ENCODE measurements around the gene ACVR1.

Gene ACVR1

GRCh38 chr2:157876066-157876785 lies at the start of gene ACVR1:
Gene ACVR1 (minus strand): TSS chr2:157876330. CDS start chr2:157799493, 76,837 bp downstream.
- peak; percentile 10; the same call in 1 of the 2 replicates for TF ChIP-seq CTCF (conservative IDR thresholded peaks at IDR 0.05; ENCODE audit: low read length)
- peak within 1 kb of the TSS; percentile 84 for H3K4me3 ChIP-seq (ENCODE audit: low read length)

GRCh38 chr2:157925071-157925470 lies 48.9 kb upstream of the ACVR1 start:
- H3K4me3 ChIP-seq (ENCODE audit: low read length): no peak overlapping the region
- no peak for DNase-seq (ENCODE audit: low read depth)
- no peak for TF ChIP-seq CTCF (conservative IDR thresholded peaks at IDR 0.05; ENCODE audit: low read length)

More at GRCh38 chr2:157876066-157876785, at the start of gene ACVR1:
- DNase-seq (ENCODE audit: low read depth): peak; percentile 98

GRCh38 chr2:157923598-157924217 lies 47.6 kb upstream of the ACVR1 start:
- no peak overlapping the region for H3K4me3 ChIP-seq (ENCODE audit: low read length)
- no peak for DNase-seq (ENCODE audit: low read depth)
- no peak for TF ChIP-seq CTCF (conservative IDR thresholded peaks at IDR 0.05; ENCODE audit: low read length)

GRCh38 chr2:157922815-157923214 lies 46.7 kb upstream of the ACVR1 start:
- H3K4me3 ChIP-seq (ENCODE audit: low read length): no peak overlapping the region
- TF ChIP-seq CTCF (conservative IDR thresholded peaks at IDR 0.05; ENCODE audit: low read length): no peak

GRCh38 chr2:157922336-157922735 lies 46.2 kb upstream of the ACVR1 start:
- H3K4me3 ChIP-seq (ENCODE audit: low read length): no peak overlapping the region
- DNase-seq (ENCODE audit: low read depth): no peak
- no peak for TF ChIP-seq CTCF (conservative IDR thresholded peaks at IDR 0.05; ENCODE audit: low read length)

More at GRCh38 chr2:157922815-157923214, 46.7 kb upstream of the ACVR1 start:
- DNase-seq (ENCODE audit: low read depth): no peak

- no peak overlapping the region for H3K4me3 ChIP-seq (ENCODE audit: low read length)
- peak; percentile 23 for DNase-seq (ENCODE audit: low read depth)
- TF ChIP-seq CTCF (conservative IDR thresholded peaks at IDR 0.05; ENCODE audit: low read length): no peak
Observed at GRCh38 chr2:157920736-157921135, 44.6 kb upstream of the ACVR1 start.

GRCh38 chr2:157919181-157919580 lies 43.1 kb upstream of the ACVR1 start:
- no peak for DNase-seq (ENCODE audit: low read depth)
- no peak for TF ChIP-seq CTCF (conservative IDR thresholded peaks at IDR 0.05; ENCODE audit: low read length)
- H3K4me3 ChIP-seq (ENCODE audit: low read length): no peak overlapping the region

Measured in AG10803 (cell line).